HCT116 (cell line): Measurements from ENCODE around the gene RBMS1. TPM values are rescaled to one million over a fixed set of nuclear protein-coding genes. Genes with fewer than 3 reads are reported as not detected.

Source experiments
- ATAC-seq: fragments of 200-7000 bp; cut with Tn5 transposase; 2 replicates; pipeline ENCODE4 v1.9.1; 2020; ENCODE audit warnings: mild to moderate bottlenecking, moderate library complexity
- BruUV-seq: library from RNA; stranded (reverse); fragments of 400-500 nt; replicated peaks from 2 replicates; lab custom pipeline; 2021; lab: Mats Ljungman, UMichigan
- CTCF ChIA-PET: fragments of 300-600 bp; sonication (Branson Sonifier 250); formaldehyde crosslinking; loops from one replicate; lab custom pipeline; 2021; ENCODE audit warnings: antibody characterized with exemption; lab: Charles Lee
- POLR2A ChIA-PET: fragments of 300-600, 350-600 bp; sonication (Branson Sonifier 250); formaldehyde crosslinking; loops from one replicate; lab custom pipeline; 2021; ENCODE audit warnings: antibody characterized with exemption; lab: Charles Lee
- RAD21 ChIA-PET, 2 experiments: fragments of 300-600 bp; sonication (Branson Sonifier 250); formaldehyde crosslinking; loops; one replicate each; lab custom pipeline; 2023; ENCODE audit warnings: low total read pairs in 2 of 2; ENCODE audit not compliant: uncharacterized antibody in 2 of 2, unreplicated experiment in 2 of 2, low non-redundant PET in 1 of 2; lab: Charles Lee
- DNase-seq: peaks from one replicate; pipeline ENCODE4 v3.0.0-alpha.2; 2010; ENCODE audit warnings: low read depth, low spot score
- H2AFZ ChIP-seq: fragments of 200-600 bp; shearing (Covaris generic), sonication (generic); 2 replicates; pipeline ENCODE4 v1.6.1; 2017; ENCODE audit warnings: low read depth, mixed run types, mixed read lengths, antibody characterized with exemption, low read length; ENCODE audit not compliant: poor library complexity, severe bottlenecking
- H3K27ac ChIP-seq: 2 replicates; pipeline ENCODE4 v1.5.1; 2012; ENCODE audit warnings: low read depth, low read length
- H3K27me3 ChIP-seq: fragments of 200-600 bp; sonication (generic); 2 replicates; pipeline ENCODE4 v1.6.1; 2016; ENCODE audit warnings: mixed run types, low read length, mixed read lengths; ENCODE audit not compliant: insufficient read depth
- H3K36me3 ChIP-seq, 2 experiments: fragments of 200-500 bp in 1 of 2; fragments of 200-600 bp in 1 of 2; sonication (Bioruptor generic) in 1 of 2; sonication (generic) in 1 of 2; 2 replicates each; pipeline versions ENCODE4 v1.5.1 to v1.6.1; 2014 to 2016; ENCODE audit warnings: low read length in 2 of 2, inconsistent platforms in 1 of 2, mixed read lengths in 1 of 2, mixed run types in 1 of 2; ENCODE audit not compliant: insufficient read depth in 2 of 2, control insufficient read depth in 1 of 2
- H3K4me1 ChIP-seq, 2 experiments: fragments of 200-600 bp in 1 of 2; sonication (generic) in 1 of 2; 2 replicates each; pipeline versions ENCODE4 v1.5.1 to v1.6.1; 2012 to 2017; ENCODE audit warnings: low read length in 2 of 2, inconsistent platforms in 1 of 2, mild to moderate bottlenecking in 1 of 2, mixed read lengths in 1 of 2, mixed run types in 1 of 2, moderate library complexity in 1 of 2; ENCODE audit not compliant: insufficient read depth in 2 of 2, control insufficient read depth in 1 of 2
- H3K4me2 ChIP-seq: fragments of 200-600 bp; sonication (generic); 2 replicates; pipeline ENCODE4 v1.6.1; 2017; ENCODE audit warnings: mixed run types, low read length, mixed read lengths
- H3K4me3 ChIP-seq, 2 experiments: fragments of 200-600 bp in 1 of 2; sonication (generic) in 1 of 2; replicated peaks in 1 of 2; 2 replicates each; pipeline ENCODE4 v1.5.1; 2011 to 2016; ENCODE audit warnings: low read length in 2 of 2, control low read depth in 1 of 2, low read depth in 1 of 2, mild to moderate bottlenecking in 1 of 2, mixed read lengths in 1 of 2, mixed run types in 1 of 2
- H3K79me2 ChIP-seq: fragments of 200-600 bp; sonication (generic); 2 replicates; pipeline ENCODE4 v1.6.1; 2017; ENCODE audit warnings: mild to moderate bottlenecking, mixed run types, low read length, moderate library complexity, mixed read lengths; ENCODE audit not compliant: insufficient read depth
- H3K9ac ChIP-seq: fragments of 200-600 bp; sonication (generic); 2 replicates; pipeline ENCODE4 v1.6.1; 2016; ENCODE audit warnings: low read length, mixed read lengths
- H3K9me2 ChIP-seq: fragments of 200-600 bp; sonication (generic), shearing (Covaris generic); 2 replicates; pipeline ENCODE4 v1.6.1; 2017; ENCODE audit warnings: mixed run types, mild to moderate bottlenecking, moderate library complexity; ENCODE audit not compliant: insufficient read depth
- H3K9me3 ChIP-seq, 2 experiments: fragments of 200-500 bp in 1 of 2; fragments of 200-600 bp in 1 of 2; sonication (Bioruptor generic) in 1 of 2; sonication (generic) in 1 of 2; 2 replicates each; pipeline ENCODE4 v1.6.1; 2014 to 2017; ENCODE audit warnings: low read length in 2 of 2, mixed read lengths in 2 of 2, inconsistent platforms in 1 of 2, low read depth in 1 of 2, mild to moderate bottlenecking in 1 of 2, mixed run types in 1 of 2, moderate library complexity in 1 of 2; ENCODE audit not compliant: control insufficient read depth in 1 of 2, insufficient read depth in 1 of 2
- H4K20me1 ChIP-seq: fragments of 200-600 bp; sonication (generic), shearing (Covaris generic); 2 replicates; pipeline ENCODE4 v1.6.1; 2017; ENCODE audit warnings: mixed run types, mild to moderate bottlenecking, moderate library complexity; ENCODE audit not compliant: insufficient read depth
- ATF3 ChIP-seq: IDR thresholded peaks from 2 replicates; pipeline ENCODE4 v1.6.1; 2012
- CEBPB ChIP-seq: IDR thresholded peaks from 2 replicates; pipeline ENCODE4 v1.6.1; 2012; ENCODE audit warnings: low read depth
- CTCF ChIP-seq, 3 experiments: fragments of 200-600 bp in 1 of 3; sonication (generic) in 1 of 3; IDR thresholded peaks in 2 of 3; conservative IDR thresholded peaks in 1 of 3; 2 replicates each; pipeline ENCODE4 v1.5.1; 2012 to 2017; ENCODE audit warnings: low read depth in 2 of 3, low read length in 2 of 3, antibody characterized with exemption in 1 of 3, borderline replicate concordance in 1 of 3, control low read depth in 1 of 3, mild to moderate bottlenecking in 1 of 3, mixed read lengths in 1 of 3, mixed run types in 1 of 3, moderate library complexity in 1 of 3; ENCODE audit not compliant: insufficient read depth in 1 of 3
- EGR1 ChIP-seq: IDR thresholded peaks from 2 replicates; pipeline ENCODE4 v1.6.1; 2012; ENCODE audit warnings: low read depth
- EZH2 ChIP-seq: fragments of 200-600 bp; sonication (generic); IDR thresholded peaks from 2 replicates; pipeline ENCODE4 v1.6.1; 2017; ENCODE audit warnings: antibody characterized with exemption, mixed run types
- EZH2phosphoT487 ChIP-seq: fragments of 200-600 bp; IDR thresholded peaks from 2 replicates; pipeline ENCODE4 v1.6.1; 2018; ENCODE audit warnings: antibody characterized with exemption, borderline replicate concordance
- JUND ChIP-seq: IDR thresholded peaks from 2 replicates; pipeline ENCODE4 v1.6.1; 2012
- MAX ChIP-seq: IDR thresholded peaks from 2 replicates; pipeline ENCODE4 v1.6.1; 2012
- POLR2A ChIP-seq: IDR thresholded peaks from 2 replicates; pipeline ENCODE4 v1.7.0; 2011; ENCODE audit warnings: borderline replicate concordance; ENCODE audit not compliant: insufficient read depth, insufficient read length; ENCODE audit errors: extremely low read depth
- RAD21 ChIP-seq: IDR thresholded peaks from 2 replicates; pipeline ENCODE4 v1.6.1; 2012; ENCODE audit warnings: low read depth, mild to moderate bottlenecking
- REST ChIP-seq: IDR thresholded peaks from 2 replicates; pipeline ENCODE4 v1.6.1; 2012; ENCODE audit warnings: low read depth
- SIN3A ChIP-seq: IDR thresholded peaks from 2 replicates; pipeline ENCODE4 v1.6.1; 2012; ENCODE audit warnings: low read depth
- SP1 ChIP-seq: IDR thresholded peaks from 2 replicates; pipeline ENCODE4 v1.6.1; 2012; ENCODE audit warnings: low read depth
- SRF ChIP-seq: IDR thresholded peaks from 2 replicates; pipeline ENCODE4 v1.6.1; 2012; ENCODE audit warnings: low read depth
- TCF7L2 ChIP-seq: IDR thresholded peaks from 2 replicates; pipeline ENCODE4 v1.7.0; 2011; ENCODE audit warnings: borderline replicate concordance, inconsistent platforms; ENCODE audit not compliant: insufficient read depth, insufficient read length; ENCODE audit errors: extremely low read depth
- YY1 ChIP-seq: IDR thresholded peaks from 2 replicates; pipeline ENCODE4 v1.6.1; 2011; ENCODE audit warnings: low read length, low read depth, moderate library complexity, mild to moderate bottlenecking; ENCODE audit not compliant: insufficient replicate concordance; ENCODE audit errors: extremely low read depth
- ZBTB33 ChIP-seq: IDR thresholded peaks from 2 replicates; pipeline ENCODE4 v1.6.1; 2011; ENCODE audit warnings: mild to moderate bottlenecking, low read length, moderate library complexity; ENCODE audit not compliant: insufficient replicate concordance; ENCODE audit errors: extremely low read depth
- ZFX ChIP-seq: fragments of 450-650 bp; IDR thresholded peaks from 2 replicates; pipeline ENCODE4 v1.6.1; 2017
- intact Hi-C: fragments of 100-400 bp; cut with micrococcal nuclease; formaldehyde crosslinking; loops from 2 replicates; pipeline ENCODE4 v1.10.0; 2022
- total RNA-seq: library from RNA; stranded (reverse); gene quantifications from one replicate; pipeline ENCODE4 v1.2.1, GENCODE V29; 2021; ENCODE audit not compliant: unreplicated experiment

RBMS1 gene
- total RNA-seq, 1 experiment from 2014 or later = 17.6 TPM

- TF ChIP-seq REST (no peak), CEBPB (no peak), ZFX (no peak), ATF3 (no peak), TCF7L2 (no peak), RAD21 (no peak), EZH2 (no peak), EGR1 (no peak), SRF (no peak), JUND (no peak)
- TF ChIP-seq, all 23 proteins: peak for 0
Measured at GRCh38 chr2:160266037-160266551, 227.5 kb downstream of the RBMS1 start (continued).

GRCh38 chr2:160264308-160264707, 229.3 kb downstream of the RBMS1 start:
- CTCF ChIA-PET = no interaction called here
- TF ChIP-seq ATF3 (no peak), CTCF (IDR thresholded peaks at IDR 0.05 in 2 of 3, conservative IDR thresholded peaks at IDR 0.05 in 1 of 3; ENCODE audit: borderline replicate concordance in 1 of 3, insufficient read depth in 1 of 3, low read depth in 2 of 3, low read length in 2 of 3) (no peak), EZH2phosphoT487 (no peak), SIN3A (no peak), ZBTB33 (no peak), SP1 (no peak), POLR2A (no peak), SRF (no peak), CEBPB (no peak), MAX (no peak), RAD21 (no peak), ZFX (no peak), YY1 (no peak)

More at GRCh38 chr2:160264308-160264707, 229.3 kb downstream of the RBMS1 start:
- no peaks in the 10 kb centered on the region for H4K20me1 ChIP-seq
- no peak overlapping the region for H3K4me3 ChIP-seq
- no peak overlapping the region for H3K4me2 ChIP-seq
- ChIA-PET POLR2A (no interaction called here), RAD21 (no interaction called here)
- intact Hi-C loops = no loop called here
- H3K36me3 ChIP-seq = no peaks in the 10 kb centered on the region
- H3K79me2 ChIP-seq = no peaks in the 10 kb centered on the region
- ATAC-seq (no peak), DNase-seq (no peak)
- no peaks in the 10 kb centered on the region for H3K9me2 ChIP-seq
- H3K27me3 ChIP-seq = no peaks in the 10 kb centered on the region
- no peak overlapping the region for H2AFZ ChIP-seq
- BruUV-seq = no TSS peak
- no peak overlapping the region for H3K27ac ChIP-seq
- peaks cover 3 to 12% of the 10 kb centered on the region in 2 experiments; a peak in 3 of 4 replicates for H3K4me1 ChIP-seq
- H3K9ac ChIP-seq = no peak overlapping the region
- H3K9me3 ChIP-seq = no peaks in the 10 kb centered on the region
